Measurements from ENCODE around the gene RNF19B. TPM values are rescaled to one million over a fixed set of nuclear protein-coding genes. Genes with fewer than 3 reads are reported as not detected.

The RNF19B gene
- total and polyA plus RNA-seq, 12 donors = 4.7 to 36.5 (median 23.0) TPM

GRCh38 chr1:32920833-32921232 lies 43.8 kb downstream of the RNF19B start:
- no peak for TF ChIP-seq CTCF (IDR thresholded peaks at IDR 0.05)
- TF ChIP-seq POLR2A (IDR thresholded peaks at IDR 0.05) = no peak
- 64 to 71% (median 68%) methylated on average over 5 to 7 of the region's 7 CpGs for WGBS, 4 donors
- no peaks in the 10 kb centered on the region for H3K36me3 ChIP-seq (replicated peaks in 1 of 2)
- no peak overlapping the region for H3K27ac ChIP-seq
- H3K9me3 ChIP-seq (replicated peaks in 1 of 3) = no peaks in the 10 kb centered on the region
- DNase-seq = peak in 6 of 7 donors; percentile 38 to 84 (median 65)
- H3K4me1 ChIP-seq (replicated peaks in 1 of 2) = peaks cover 0 to 12% of the 10 kb centered on the region in 2 donors
- H3K27me3 ChIP-seq = peaks cover 7% of the 10 kb centered on the region
- no peak overlapping the region for H3K4me3 ChIP-seq
- intact Hi-C loops (cut with DNase I) = no loop called here

GRCh38 chr1:32919811-32920733 lies 44.5 kb downstream of the RNF19B start:
- intact Hi-C loops (cut with DNase I) = no loop called here
- H3K36me3 ChIP-seq (replicated peaks in 1 of 2) = no peaks in the 10 kb centered on the region
- TF ChIP-seq CTCF (IDR thresholded peaks at IDR 0.05) = no peak
- TF ChIP-seq POLR2A (IDR thresholded peaks at IDR 0.05) = no peak
- no peaks in the 10 kb centered on the region for H3K9me3 ChIP-seq (replicated peaks in 1 of 3)
- 74 to 84% (median 82%) methylated on average over 10 to 11 of the region's 11 CpGs for WGBS, 4 donors
- H3K4me1 ChIP-seq (replicated peaks in 1 of 2) = peaks cover 0 to 7% of the 10 kb centered on the region in 2 donors
- H3K27ac ChIP-seq = no peak overlapping the region
- DNase-seq = no peak
- H3K27me3 ChIP-seq = peaks cover 5% of the 10 kb centered on the region
- no peak overlapping the region for H3K4me3 ChIP-seq

- DNase-seq = no peak
- Histone ChIP-seq H3K4me1 (replicated peaks in 1 of 2) (no peaks in the 10 kb centered on the region), H3K9me3 (replicated peaks in 1 of 3) (no peaks in the 10 kb centered on the region), H3K4me3 (no peak overlapping the region), H3K27me3 (no peaks in the 10 kb centered on the region), H3K36me3 (replicated peaks in 1 of 2) (no peaks in the 10 kb centered on the region), H3K27ac (no peak overlapping the region)
- intact Hi-C loops (cut with DNase I) = no loop called here
- TF ChIP-seq POLR2A (IDR thresholded peaks at IDR 0.05) = no peak
- TF ChIP-seq CTCF (IDR thresholded peaks at IDR 0.05) = no peak
- WGBS, 4 donors = 47 to 63% (median 52%) methylated on average over 1 of the region's 1 CpG
Measured at GRCh38 chr1:32918179-32918578, 46.4 kb downstream of the RNF19B start.

GRCh38 chr1:32917521-32917920 lies 47.1 kb downstream of the RNF19B start:
- intact Hi-C loops (cut with DNase I) = no loop called here
- TF ChIP-seq CTCF (IDR thresholded peaks at IDR 0.05) (no peak), POLR2A (IDR thresholded peaks at IDR 0.05) (no peak)
- H3K27ac ChIP-seq = no peak overlapping the region
- no peak for DNase-seq
- no peaks in the 10 kb centered on the region for H3K4me1 ChIP-seq (replicated peaks in 1 of 2)
- H3K9me3 ChIP-seq (replicated peaks in 1 of 3) = no peaks in the 10 kb centered on the region
- 69 to 76% (median 73%) methylated on average over 7 of the region's 7 CpGs for WGBS, 4 donors
- H3K36me3 ChIP-seq (replicated peaks in 1 of 2) = no peaks in the 10 kb centered on the region
- no peak overlapping the region for H3K4me3 ChIP-seq
- no peaks in the 10 kb centered on the region for H3K27me3 ChIP-seq
